Nephron (organoid): ENCODE data around the gene RTN1.

Experiments used
- H3K27ac Mint-ChIP-seq, 3 experiments: 2 replicates each; pipeline ENCODE4 v1.8.0; 2020; ENCODE audit warnings: mixed read lengths in 3 of 3, mild to moderate bottlenecking in 2 of 3, moderate library complexity in 1 of 3
- H3K27me3 Mint-ChIP-seq: 2 replicates; pipeline ENCODE4 v1.8.0; 2021; ENCODE audit warnings: low read depth, mild to moderate bottlenecking, moderate library complexity, mixed read lengths
- H3K36me3 Mint-ChIP-seq: 2 replicates; pipeline ENCODE4 v1.8.0; 2020; ENCODE audit warnings: low read depth, mixed read lengths
- H3K4me1 Mint-ChIP-seq: 2 replicates; pipeline ENCODE4 v1.8.0; 2020; ENCODE audit warnings: mixed read lengths
- H3K4me3 Mint-ChIP-seq, 3 experiments: 2 replicates each; pipeline ENCODE4 v1.8.0; 2020; ENCODE audit warnings: mild to moderate bottlenecking in 3 of 3, mixed read lengths in 3 of 3, moderate library complexity in 2 of 3
- H3K9me3 Mint-ChIP-seq: 2 replicates; pipeline ENCODE4 v1.8.0; 2020; ENCODE audit warnings: mixed read lengths
- TF ChIP-seq, protein P1 (sequence below), 3 experiments: fragments of 200-600 bp; sonication (generic); IDR thresholded peaks; one replicate each; pipeline ENCODE4 v1.5.0; 2021; ENCODE audit warnings: antibody characterized with exemption in 3 of 3; ENCODE audit not compliant: unreplicated experiment in 3 of 3

Gene RTN1

GRCh38 chr14:59600211-59600945 lies 270.2 kb downstream of the RTN1 start:
- no peaks in the 10 kb centered on the region for H3K27me3 Mint-ChIP-seq
- H3K9me3 Mint-ChIP-seq = no peaks in the 10 kb centered on the region
- TF ChIP-seq, protein P1, sequence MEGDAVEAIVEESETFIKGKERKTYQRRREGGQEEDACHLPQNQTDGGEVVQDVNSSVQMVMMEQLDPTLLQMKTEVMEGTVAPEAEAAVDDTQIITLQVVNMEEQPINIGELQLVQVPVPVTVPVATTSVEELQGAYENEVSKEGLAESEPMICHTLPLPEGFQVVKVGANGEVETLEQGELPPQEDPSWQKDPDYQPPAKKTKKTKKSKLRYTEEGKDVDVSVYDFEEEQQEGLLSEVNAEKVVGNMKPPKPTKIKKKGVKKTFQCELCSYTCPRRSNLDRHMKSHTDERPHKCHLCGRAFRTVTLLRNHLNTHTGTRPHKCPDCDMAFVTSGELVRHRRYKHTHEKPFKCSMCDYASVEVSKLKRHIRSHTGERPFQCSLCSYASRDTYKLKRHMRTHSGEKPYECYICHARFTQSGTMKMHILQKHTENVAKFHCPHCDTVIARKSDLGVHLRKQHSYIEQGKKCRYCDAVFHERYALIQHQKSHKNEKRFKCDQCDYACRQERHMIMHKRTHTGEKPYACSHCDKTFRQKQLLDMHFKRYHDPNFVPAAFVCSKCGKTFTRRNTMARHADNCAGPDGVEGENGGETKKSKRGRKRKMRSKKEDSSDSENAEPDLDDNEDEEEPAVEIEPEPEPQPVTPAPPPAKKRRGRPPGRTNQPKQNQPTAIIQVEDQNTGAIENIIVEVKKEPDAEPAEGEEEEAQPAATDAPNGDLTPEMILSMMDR (IDR thresholded peaks at IDR 0.05; ENCODE audit: unreplicated experiment in 3 of 3) = no peak
- H3K36me3 Mint-ChIP-seq = no peaks in the 10 kb centered on the region
- H3K27ac Mint-ChIP-seq = no peak overlapping the region
- H3K4me1 Mint-ChIP-seq = no peaks in the 10 kb centered on the region
- no peak overlapping the region for H3K4me3 Mint-ChIP-seq

DNA sequence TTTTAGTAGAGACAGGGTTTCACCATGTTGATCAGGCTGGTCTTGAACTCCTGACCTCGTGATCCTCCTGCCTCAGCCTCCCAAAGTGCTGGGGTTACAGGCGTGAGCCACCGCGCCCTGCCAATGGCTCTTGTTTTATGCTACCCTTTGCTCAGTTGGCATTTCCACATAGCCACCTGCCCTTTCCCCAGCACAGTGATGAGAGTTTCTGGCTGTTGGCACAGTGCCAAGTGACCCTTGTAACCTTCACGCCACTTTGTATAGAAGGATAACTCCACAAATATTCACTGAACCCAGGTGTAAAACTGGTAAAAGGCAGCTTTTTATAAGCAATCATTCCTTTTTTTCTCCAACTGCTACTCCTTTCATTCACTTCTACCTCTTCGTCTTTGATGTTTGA lies 275.5 kb downstream of the RTN1 start:
- H3K9me3 Mint-ChIP-seq = no peaks in the 10 kb centered on the region
- no peaks in the 10 kb centered on the region for H3K36me3 Mint-ChIP-seq
- TF ChIP-seq, protein P1 (IDR thresholded peaks at IDR 0.05; ENCODE audit: unreplicated experiment in 3 of 3) = no peak
- H3K27ac Mint-ChIP-seq = no peak overlapping the region
- H3K4me3 Mint-ChIP-seq = no peak overlapping the region
- H3K4me1 Mint-ChIP-seq = no peaks in the 10 kb centered on the region
- no peaks in the 10 kb centered on the region for H3K27me3 Mint-ChIP-seq

DNA sequence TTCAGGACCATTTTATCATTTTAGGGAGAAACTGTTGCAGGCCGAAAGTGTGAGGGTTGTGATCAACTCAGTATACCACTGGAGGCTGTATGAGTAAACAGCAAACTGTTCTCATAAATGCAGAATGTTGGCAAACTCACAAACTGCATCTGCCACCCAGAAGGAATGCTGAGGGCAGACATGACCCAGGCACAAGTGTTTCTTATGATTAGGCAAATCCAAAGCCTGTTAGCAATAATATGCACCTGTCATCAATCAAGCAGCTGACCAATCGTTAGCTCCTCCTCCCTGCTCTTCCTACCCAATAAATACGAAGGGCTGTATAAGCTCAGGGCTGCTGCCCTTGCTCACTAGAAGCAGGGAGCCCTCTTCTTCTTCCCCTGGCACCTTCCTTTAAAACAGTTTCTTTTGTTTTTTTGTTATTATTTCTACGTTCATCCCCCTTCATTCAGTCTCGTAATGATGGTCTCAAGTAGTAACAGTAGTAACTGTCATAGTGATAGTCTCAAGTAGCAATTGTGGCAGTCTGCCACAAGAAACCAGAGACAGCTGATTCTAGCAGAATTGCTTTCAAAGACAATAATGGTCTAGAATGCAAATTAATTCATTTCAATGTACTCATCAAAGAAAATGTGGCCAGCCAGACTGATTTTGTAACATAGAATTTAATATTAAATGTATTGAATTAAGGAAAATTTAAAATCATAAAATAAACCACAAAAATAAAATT lies 278.8 kb downstream of the RTN1 start:
- TF ChIP-seq, protein P1 (IDR thresholded peaks at IDR 0.05; ENCODE audit: unreplicated experiment in 3 of 3) = no peak
- H3K4me1 Mint-ChIP-seq = no peaks in the 10 kb centered on the region
- no peaks in the 10 kb centered on the region for H3K27me3 Mint-ChIP-seq
- H3K27ac Mint-ChIP-seq = no peak overlapping the region
- H3K36me3 Mint-ChIP-seq = no peaks in the 10 kb centered on the region
- no peak overlapping the region for H3K4me3 Mint-ChIP-seq
- H3K9me3 Mint-ChIP-seq = no peaks in the 10 kb centered on the region

- no peaks in the 10 kb centered on the region for H3K4me1 Mint-ChIP-seq
- H3K27ac Mint-ChIP-seq = no peak overlapping the region
- no peaks in the 10 kb centered on the region for H3K27me3 Mint-ChIP-seq
- TF ChIP-seq, protein P1 (IDR thresholded peaks at IDR 0.05; ENCODE audit: unreplicated experiment in 3 of 3) = no peak
- no peak overlapping the region for H3K4me3 Mint-ChIP-seq
- no peaks in the 10 kb centered on the region for H3K9me3 Mint-ChIP-seq
- no peaks in the 10 kb centered on the region for H3K36me3 Mint-ChIP-seq
These were observed 282.5 kb downstream of the RTN1 start for GRCh38 chr14:59588101-59588500.

- H3K27ac Mint-ChIP-seq = no peak overlapping the region
- H3K9me3 Mint-ChIP-seq = no peaks in the 10 kb centered on the region
- H3K36me3 Mint-ChIP-seq = no peaks in the 10 kb centered on the region
- TF ChIP-seq, protein P1 (IDR thresholded peaks at IDR 0.05; ENCODE audit: unreplicated experiment in 3 of 3) = no peak
- H3K4me1 Mint-ChIP-seq = no peaks in the 10 kb centered on the region
- no peak overlapping the region for H3K4me3 Mint-ChIP-seq
- H3K27me3 Mint-ChIP-seq = no peaks in the 10 kb centered on the region
These were observed 284.6 kb downstream of the RTN1 start for GRCh38 chr14:59585891-59586554.
